H9 (cell line): ENCODE measurements around the gene SORD. TPM values are rescaled to one million over a fixed set of nuclear protein-coding genes. Genes with fewer than 3 reads are reported as not detected.
A peak's percentile ranks its signal among the peaks of the same experiment; 100 is the strongest.
"Not testable (repeated sequence)": the region's sequence is repeated elsewhere in the genome, so short reads cannot be mapped to it uniquely, and the experiment has no call there.

ENCODE experiments used
- DNase-seq: peaks from one replicate; pipeline ENCODE4 v3.0.0-alpha.2; 2017
- H2AFZ ChIP-seq: one replicate; pipeline ENCODE4 v1.6.1; 2013; ENCODE audit warnings: mild to moderate bottlenecking, low read length, control low read depth, moderate library complexity
- H2AK5ac ChIP-seq: 2 replicates; pipeline ENCODE4 v1.6.1; 2013; ENCODE audit warnings: low read length, control low read depth, mixed read lengths; ENCODE audit not compliant: insufficient read length
- H2BK120ac ChIP-seq: one replicate; pipeline ENCODE4 v1.6.1; 2013; ENCODE audit warnings: low read depth, mild to moderate bottlenecking, low read length, control low read depth, inconsistent platforms; ENCODE audit not compliant: poor library complexity, severe bottlenecking
- H2BK12ac ChIP-seq: 2 replicates; pipeline ENCODE4 v1.6.1; 2013; ENCODE audit warnings: low read length, control low read depth, mixed read lengths, low read depth; ENCODE audit not compliant: insufficient read length
- H2BK15ac ChIP-seq: 2 replicates; pipeline ENCODE4 v1.6.1; 2013; ENCODE audit warnings: low read depth, low read length, control low read depth
- H2BK20ac ChIP-seq: one replicate; pipeline ENCODE4 v1.6.1; 2013; ENCODE audit warnings: low read depth, mild to moderate bottlenecking, low read length, control low read depth, inconsistent platforms; ENCODE audit not compliant: poor library complexity, severe bottlenecking
- H2BK5ac ChIP-seq: 2 replicates; pipeline ENCODE4 v1.6.1; 2013; ENCODE audit warnings: low read length, control low read depth, mixed read lengths; ENCODE audit not compliant: insufficient read length
- H3K14ac ChIP-seq: 2 replicates; pipeline ENCODE4 v1.6.1; 2013; ENCODE audit warnings: low read length, control low read depth; ENCODE audit not compliant: insufficient read depth
- H3K18ac ChIP-seq: 2 replicates; pipeline ENCODE4 v1.6.1; 2013; ENCODE audit warnings: low read depth, mild to moderate bottlenecking, mixed read lengths, low read length, control low read depth; ENCODE audit not compliant: insufficient read length
- H3K23ac ChIP-seq: 2 replicates; pipeline ENCODE4 v1.6.1; 2013; ENCODE audit warnings: low read length, control low read depth, mixed read lengths, low read depth; ENCODE audit not compliant: insufficient read length
- H3K23me2 ChIP-seq: 2 replicates; pipeline ENCODE4 v1.6.1; 2013; ENCODE audit warnings: low read depth, mild to moderate bottlenecking, mixed read lengths, low read length, control low read depth; ENCODE audit not compliant: insufficient read length, poor library complexity, severe bottlenecking
- H3K27ac ChIP-seq: 2 replicates; pipeline ENCODE4 v1.5.1; 2013; ENCODE audit warnings: low read length, control low read depth, mixed read lengths, low read depth; ENCODE audit not compliant: insufficient read length
- H3K27me3 ChIP-seq: 2 replicates; pipeline ENCODE4 v1.6.1; 2013; ENCODE audit warnings: low read length, control low read depth, inconsistent platforms; ENCODE audit not compliant: insufficient read depth
- H3K4ac ChIP-seq: 2 replicates; pipeline ENCODE4 v1.6.1; 2013; ENCODE audit warnings: low read depth, mild to moderate bottlenecking, control low read depth, inconsistent platforms, low read length, moderate library complexity
- H3K4me1 ChIP-seq: 2 replicates; pipeline ENCODE4 v1.6.1; 2013; ENCODE audit warnings: low read length, control low read depth, inconsistent platforms; ENCODE audit not compliant: insufficient read depth
- H3K4me2 ChIP-seq: 2 replicates; pipeline ENCODE4 v1.6.1; 2013; ENCODE audit warnings: low read length, control low read depth, mixed read lengths; ENCODE audit not compliant: insufficient read length, insufficient read depth
- H3K56ac ChIP-seq: 2 replicates; pipeline ENCODE4 v1.6.1; 2013; ENCODE audit warnings: low read depth, mild to moderate bottlenecking, mixed read lengths, low read length, control low read depth; ENCODE audit not compliant: insufficient read length
- H3K79me1 ChIP-seq: 2 replicates; pipeline ENCODE4 v1.6.1; 2013; ENCODE audit warnings: low read depth, mild to moderate bottlenecking, moderate library complexity, low read length, control low read depth, inconsistent platforms; ENCODE audit not compliant: insufficient read depth, poor library complexity, severe bottlenecking
- H3K79me2 ChIP-seq: 2 replicates; pipeline ENCODE4 v1.6.1; 2013; ENCODE audit warnings: low read length, control low read depth, inconsistent platforms; ENCODE audit not compliant: insufficient read depth
- H3K9ac ChIP-seq: 2 replicates; pipeline ENCODE4 v1.6.1; 2013; ENCODE audit warnings: low read length, control low read depth, mixed read lengths; ENCODE audit not compliant: insufficient read length; ENCODE audit errors: extremely low read depth
- H3K9me3 ChIP-seq: one replicate; pipeline ENCODE4 v1.6.1; 2013; ENCODE audit warnings: low read depth, low read length, inconsistent platforms; ENCODE audit not compliant: control insufficient read depth
- H3T11ph ChIP-seq: one replicate; pipeline ENCODE4 v1.6.1; 2013; ENCODE audit warnings: mild to moderate bottlenecking, low read length, control low read depth, inconsistent platforms
- H4K20me1 ChIP-seq: one replicate; pipeline ENCODE4 v1.6.1; 2013; ENCODE audit not compliant: control insufficient read depth, insufficient read length, insufficient read depth
- H4K5ac ChIP-seq: 2 replicates; pipeline ENCODE4 v1.6.1; 2013; ENCODE audit warnings: low read depth, mild to moderate bottlenecking, mixed read lengths, low read length, control low read depth; ENCODE audit not compliant: insufficient read length
- H4K8ac ChIP-seq: replicated peaks from 2 replicates; pipeline ENCODE4 v1.6.1; 2013; ENCODE audit warnings: low read length, control low read depth, mixed read lengths, low read depth; ENCODE audit not compliant: insufficient read length
- H4K91ac ChIP-seq: 2 replicates; pipeline ENCODE4 v1.6.1; 2013; ENCODE audit warnings: low read depth, mild to moderate bottlenecking, moderate library complexity, mixed read lengths, low read length, control low read depth; ENCODE audit not compliant: insufficient read length
- H3K27ac Mint-ChIP-seq, 3 experiments: 2 replicates in 2 of 3; 3 replicates in 1 of 3; pipeline ENCODE4 v1.8.0; 2020 to 2021; ENCODE audit warnings: mixed read lengths in 3 of 3, mild to moderate bottlenecking in 1 of 3, moderate library complexity in 1 of 3
- H3K27me3 Mint-ChIP-seq: 2 replicates; pipeline ENCODE4 v1.8.0; 2021; ENCODE audit warnings: low read depth, mild to moderate bottlenecking, moderate library complexity, mixed read lengths
- H3K36me3 Mint-ChIP-seq, 3 experiments: 2 replicates in 2 of 3; 3 replicates in 1 of 3; pipeline ENCODE4 v1.8.0; 2020 to 2021; ENCODE audit warnings: low read depth in 3 of 3, mixed read lengths in 3 of 3; ENCODE audit not compliant: insufficient read depth in 1 of 3
- H3K4me1 Mint-ChIP-seq, 2 experiments: 2 replicates each; pipeline ENCODE4 v1.8.0; 2020; ENCODE audit warnings: mixed read lengths in 2 of 2
- H3K4me3 Mint-ChIP-seq, 2 experiments: 2 replicates in 1 of 2; 3 replicates in 1 of 2; pipeline ENCODE4 v1.8.0; 2020 to 2021; ENCODE audit warnings: mild to moderate bottlenecking in 2 of 2, mixed read lengths in 2 of 2, moderate library complexity in 1 of 2
- H3K9me3 Mint-ChIP-seq, 2 experiments: 2 replicates in 1 of 2; 3 replicates in 1 of 2; pipeline ENCODE4 v1.8.0; 2020; ENCODE audit warnings: mild to moderate bottlenecking in 2 of 2, mixed read lengths in 2 of 2, moderate library complexity in 1 of 2
- CTCF ChIP-seq: fragments of 200-600 bp; sonication (generic); conservative IDR thresholded peaks from 3 replicates; pipeline ENCODE4 v1.8.0; 2021; ENCODE audit warnings: antibody characterized with exemption, mild to moderate bottlenecking
- WGBS: extraction: QIAGEN DNeasy Blood & Tissue Kit; methylation state at CpG from one replicate; pipeline ENCODE4 v1.1.7; 2013; ENCODE audit warnings: missing lambda C conversion rate, low lambda C conversion rate, mixed read lengths; ENCODE audit not compliant: insufficient read length; ENCODE audit errors: extremely low coverage; 5-methylcytosine and 5-hydroxymethylcytosine counted together
- long read RNA-seq: library from polyadenylated mRNA; unstranded; transcript quantifications from one replicate; pipeline ENCODE4 v2.0.0, GENCODE V29; 2020
- total RNA-seq: library from RNA; stranded (reverse); gene quantifications from 2 replicates; pipeline ENCODE4 v1.2.1, GENCODE V29; 2021

The SORD gene
- total RNA-seq: 35.2 and 37.9 TPM in 2 replicates
- long read RNA-seq, full-length matches to known transcripts: 368 of 400 reads
- long read RNA-seq, partial matches to known transcripts: 6 of 400 reads
- long read RNA-seq, other reads (novel, unspliced or antisense): 26 of 400 reads

GRCh38 chr15:45022871-45023658, at the start of gene SORD:
Gene SORD (plus strand): TSS chr15:45023195. CDS start chr15:45023284, 89 bp downstream.
- Histone ChIP-seq H4K5ac (peak within 1 kb of the TSS; percentile 0), H3K18ac (peak within 1 kb of the TSS; percentile 69), H2BK20ac (no peak within 1 kb of the TSS), H2AK5ac (no peak within 1 kb of the TSS), H3K4me1 (peaks cover 5% of the 10 kb centered on the region), H3K4me2 (peak within 1 kb of the TSS; percentile 61), H3K27me3 (no peaks in the 10 kb centered on the region), H3K79me2 (no peaks in the 10 kb centered on the region), H3K79me1 (no peaks in the 10 kb centered on the region), H3T11ph (no peak within 1 kb of the TSS), H3K23me2 (peaks cover 5% of the 10 kb centered on the region), H3K27ac (no peak within 1 kb of the TSS), H3K23ac (no peak within 1 kb of the TSS), H3K9me3 (no peaks in the 10 kb centered on the region), H2BK120ac (no peak within 1 kb of the TSS), H3K9ac (peak within 1 kb of the TSS; percentile 64), H3K56ac (no peak within 1 kb of the TSS), H4K8ac (no peak within 1 kb of the TSS), H4K20me1 (no peaks in the 10 kb centered on the region), H2BK5ac (no peak within 1 kb of the TSS), H4K91ac (no peak within 1 kb of the TSS), H2AFZ (no peak within 1 kb of the TSS), H3K14ac (peak within 1 kb of the TSS; percentile 91), H2BK15ac (no peak within 1 kb of the TSS), H3K4ac (no peak within 1 kb of the TSS; the same call in 1 of the 2 replicates), H2BK12ac (no peak within 1 kb of the TSS)
- peak; percentile 96 for DNase-seq
- peaks cover 15% of the 10 kb centered on the region for H3K27me3 Mint-ChIP-seq
- H3K9me3 Mint-ChIP-seq: peaks cover 8 to 9% of the 10 kb centered on the region in 2 experiments; a peak in 3 of 5 replicates
- H3K36me3 Mint-ChIP-seq: peaks cover 6 to 13% (median 13%) of the 10 kb centered on the region in 3 experiments; a peak in 5 of 7 replicates
- peaks cover 14 to 17% of the 10 kb centered on the region in 2 experiments for H3K4me1 Mint-ChIP-seq
- WGBS: no CpG with 5 or more reads among the region's 48 CpGs
- H3K4me3 Mint-ChIP-seq: peak within 1 kb of the TSS; percentile 79 to 87
- H3K27ac Mint-ChIP-seq: peak within 1 kb of the TSS in 2 of 3 experiments; percentile 76 to 96; a peak in 3 of 7 replicates
- no peak for TF ChIP-seq CTCF

GRCh38 chr15:44976183-44976582, 46.8 kb upstream of the SORD start:
- not testable (repeated sequence) for H2AK5ac ChIP-seq, H2BK15ac ChIP-seq, H2BK120ac ChIP-seq, H3K18ac ChIP-seq, H3K14ac ChIP-seq, H3T11ph ChIP-seq, H3K9me3 Mint-ChIP-seq, H3K27ac ChIP-seq, H3K4me3 Mint-ChIP-seq, H3K79me2 ChIP-seq, H2BK20ac ChIP-seq, H4K5ac ChIP-seq, H3K27me3 Mint-ChIP-seq, H2BK12ac ChIP-seq, H3K36me3 Mint-ChIP-seq, H3K4ac ChIP-seq, DNase-seq, H3K79me1 ChIP-seq, H2AFZ ChIP-seq, H4K91ac ChIP-seq, H3K9ac ChIP-seq, H3K27ac Mint-ChIP-seq, H4K8ac ChIP-seq, H3K23me2 ChIP-seq, H4K20me1 ChIP-seq, H3K27me3 ChIP-seq, H2BK5ac ChIP-seq, H3K4me2 ChIP-seq, H3K9me3 ChIP-seq, H3K4me1 ChIP-seq, H3K23ac ChIP-seq, H3K4me1 Mint-ChIP-seq, H3K56ac ChIP-seq
- no CpG with 5 or more reads among the region's 3 CpGs for WGBS
